Breast epithelium (tissue), 3 donors: ENCODE results near the gene PRKN.

ENCODE experiments used
- POLR2A ChIP-seq: fragments of 450-650 bp; IDR thresholded peaks from one replicate; pipeline ENCODE4 v1.6.1; 2016; ENCODE audit warnings: antibody characterized with exemption, mild to moderate bottlenecking, moderate library complexity
- POLR2AphosphoS5 ChIP-seq, 3 donors: sonication (generic); formaldehyde crosslinking; IDR thresholded peaks; one replicate each; pipeline ENCODE4 v1.6.1; 2017; ENCODE audit warnings: antibody characterized with exemption in 3 of 3
- TF ChIP-seq, protein P1 (sequence below), 3 donors: fragments of 450-650 bp; IDR thresholded peaks; one replicate each; pipeline ENCODE4 v1.5.1; 2016 to 2017; ENCODE audit warnings: antibody characterized with exemption in 3 of 3, mild to moderate bottlenecking in 3 of 3, moderate library complexity in 3 of 3

DNA sequence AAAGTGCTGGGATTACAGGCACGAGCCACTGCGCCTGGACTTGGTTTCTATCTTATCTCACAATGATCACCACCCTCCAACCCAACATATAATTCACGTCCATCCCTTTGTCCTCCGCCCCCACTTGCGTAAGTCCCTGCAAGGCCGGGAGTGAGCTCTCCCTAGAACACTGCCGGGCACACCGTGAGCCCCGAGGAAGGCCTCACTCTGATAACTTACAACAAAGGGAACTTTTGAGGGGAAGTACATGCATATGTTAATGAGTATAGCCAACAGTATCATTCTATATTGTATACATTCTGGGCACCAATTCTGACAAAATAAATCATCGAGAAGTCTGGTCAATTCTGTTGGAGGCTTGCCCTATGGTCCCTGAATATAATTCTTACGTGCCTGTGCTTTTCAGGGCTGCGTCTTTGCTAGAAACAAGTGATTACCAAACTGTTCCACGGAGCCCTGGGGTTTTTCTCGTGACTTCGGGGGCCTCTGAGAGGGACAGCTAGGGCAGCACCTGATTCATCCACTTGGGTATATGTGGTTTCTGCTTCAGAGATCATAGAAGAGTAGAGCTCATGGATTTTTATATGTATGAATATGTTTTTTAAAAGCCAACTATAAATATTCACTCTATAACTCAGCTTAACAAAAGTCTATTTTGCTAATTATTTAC is 983.9 kb downstream of the PRKN start:
- TF ChIP-seq, protein P1, sequence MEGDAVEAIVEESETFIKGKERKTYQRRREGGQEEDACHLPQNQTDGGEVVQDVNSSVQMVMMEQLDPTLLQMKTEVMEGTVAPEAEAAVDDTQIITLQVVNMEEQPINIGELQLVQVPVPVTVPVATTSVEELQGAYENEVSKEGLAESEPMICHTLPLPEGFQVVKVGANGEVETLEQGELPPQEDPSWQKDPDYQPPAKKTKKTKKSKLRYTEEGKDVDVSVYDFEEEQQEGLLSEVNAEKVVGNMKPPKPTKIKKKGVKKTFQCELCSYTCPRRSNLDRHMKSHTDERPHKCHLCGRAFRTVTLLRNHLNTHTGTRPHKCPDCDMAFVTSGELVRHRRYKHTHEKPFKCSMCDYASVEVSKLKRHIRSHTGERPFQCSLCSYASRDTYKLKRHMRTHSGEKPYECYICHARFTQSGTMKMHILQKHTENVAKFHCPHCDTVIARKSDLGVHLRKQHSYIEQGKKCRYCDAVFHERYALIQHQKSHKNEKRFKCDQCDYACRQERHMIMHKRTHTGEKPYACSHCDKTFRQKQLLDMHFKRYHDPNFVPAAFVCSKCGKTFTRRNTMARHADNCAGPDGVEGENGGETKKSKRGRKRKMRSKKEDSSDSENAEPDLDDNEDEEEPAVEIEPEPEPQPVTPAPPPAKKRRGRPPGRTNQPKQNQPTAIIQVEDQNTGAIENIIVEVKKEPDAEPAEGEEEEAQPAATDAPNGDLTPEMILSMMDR (IDR thresholded peaks at IDR 0.05): no peak
- TF ChIP-seq POLR2A (no peak), POLR2AphosphoS5 (IDR thresholded peaks at IDR 0.05) (no peak)
